CD14-positive monocyte (primary cell): ENCODE measurements around the gene LRP1B. TPM values are rescaled to one million over a fixed set of nuclear protein-coding genes. Genes with fewer than 3 reads are reported as not detected.

Source experiments
- DNase-seq, 3 donors: peaks; one replicate each; pipeline ENCODE4 v3.0.0-alpha.2; 2011 to 2022
- H2AFZ ChIP-seq: 2 replicates; pipeline ENCODE4 v1.6.0; 2012; ENCODE audit warnings: mild to moderate bottlenecking, low read depth, low read length, inconsistent platforms; ENCODE audit not compliant: insufficient read depth, poor library complexity, severe bottlenecking
- H3K27ac ChIP-seq, 2 donors: 1 replicate in 1 of 2; 2 replicates in 1 of 2; pipeline ENCODE4 v1.5.1; 2012 to 2013; ENCODE audit warnings: low read length in 2 of 2, control low read depth in 1 of 2, inconsistent platforms in 1 of 2, low read depth in 1 of 2, mild to moderate bottlenecking in 1 of 2
- H3K27me3 ChIP-seq, 2 donors: one replicate each; pipeline versions ENCODE4 v1.6.0 to v1.6.1; 2011 to 2013; ENCODE audit warnings: low read length in 2 of 2; ENCODE audit not compliant: control insufficient read depth in 2 of 2, insufficient read depth in 2 of 2
- H3K36me3 ChIP-seq, 2 donors: replicated peaks in 1 of 2; 1 replicate in 1 of 2; 2 replicates in 1 of 2; pipeline versions ENCODE4 v1.5.1 to v1.6.1; 2012 to 2013; ENCODE audit warnings: low read length in 2 of 2, control low read depth in 1 of 2, inconsistent platforms in 1 of 2, mild to moderate bottlenecking in 1 of 2; ENCODE audit not compliant: insufficient read depth in 2 of 2, control insufficient read depth in 1 of 2
- H3K4me1 ChIP-seq, 2 donors: 1 replicate in 1 of 2; 2 replicates in 1 of 2; pipeline versions ENCODE4 v1.5.1 to v1.6.1; 2012 to 2013; ENCODE audit warnings: low read length in 2 of 2, control low read depth in 1 of 2, inconsistent platforms in 1 of 2, mild to moderate bottlenecking in 1 of 2, moderate library complexity in 1 of 2; ENCODE audit not compliant: insufficient read depth in 2 of 2, control insufficient read depth in 1 of 2
- H3K4me2 ChIP-seq: replicated peaks from 2 replicates; pipeline ENCODE3; 2012; ENCODE audit warnings: low read length, moderate library complexity, mild to moderate bottlenecking; ENCODE audit not compliant: poor library complexity, severe bottlenecking; ENCODE audit errors: extremely low read depth
- H3K4me3 ChIP-seq, 3 experiments: fragments of 200-600 bp in 1 of 3; sonication (generic) in 1 of 3; replicated peaks in 1 of 3; 1 replicate in 2 of 3; 2 replicates in 1 of 3; pipeline ENCODE4 v1.5.1; 2011 to 2013; ENCODE audit warnings: low read length in 3 of 3, mild to moderate bottlenecking in 3 of 3, control low read depth in 2 of 3, low read depth in 2 of 3, inconsistent platforms in 1 of 3, moderate library complexity in 1 of 3
- H3K79me2 ChIP-seq: 2 replicates; pipeline ENCODE4 v1.6.0; 2012; ENCODE audit warnings: mild to moderate bottlenecking, control low read depth, inconsistent platforms, low read length, moderate library complexity; ENCODE audit not compliant: insufficient read depth
- H3K9ac ChIP-seq: 2 replicates; pipeline ENCODE4 v1.6.0; 2017; ENCODE audit warnings: low read length, mild to moderate bottlenecking; ENCODE audit not compliant: insufficient read depth, poor library complexity, severe bottlenecking
- H3K9me3 ChIP-seq, 2 donors: replicated peaks in 1 of 2; 1 replicate in 1 of 2; 2 replicates in 1 of 2; pipeline versions ENCODE4 v1.5.1 to v1.6.1; 2012 to 2013; ENCODE audit warnings: low read length in 2 of 2, control low read depth in 1 of 2; ENCODE audit not compliant: control insufficient read depth in 1 of 2, insufficient read depth in 1 of 2
- H4K20me1 ChIP-seq: 2 replicates; pipeline ENCODE4 v1.6.0; 2012; ENCODE audit warnings: mild to moderate bottlenecking, low read length, control low read depth, moderate library complexity; ENCODE audit not compliant: insufficient read depth
- H3K27ac Mint-ChIP-seq, 7 donors: one replicate each; pipeline ENCODE4 v1.8.0; 2020; ENCODE audit warnings: mild to moderate bottlenecking in 7 of 7, mixed read lengths in 7 of 7, moderate library complexity in 6 of 7, inconsistent platforms in 2 of 7
- H3K27me3 Mint-ChIP-seq, 3 donors: one replicate each; pipeline ENCODE4 v1.8.0; 2021 to 2022; ENCODE audit warnings: low read depth in 3 of 3, mild to moderate bottlenecking in 3 of 3, mixed read lengths in 3 of 3, moderate library complexity in 3 of 3, inconsistent platforms in 1 of 3
- H3K36me3 Mint-ChIP-seq, 2 donors: one replicate each; pipeline ENCODE4 v1.8.0; 2020; ENCODE audit warnings: mixed read lengths in 2 of 2, inconsistent platforms in 1 of 2, mild to moderate bottlenecking in 1 of 2
- H3K4me1 Mint-ChIP-seq: one replicate; pipeline ENCODE4 v1.8.0; 2020; ENCODE audit warnings: mild to moderate bottlenecking, mixed read lengths
- H3K4me3 Mint-ChIP-seq, 2 donors: one replicate each; pipeline ENCODE4 v1.8.0; 2020; ENCODE audit warnings: mild to moderate bottlenecking in 2 of 2, mixed read lengths in 2 of 2, moderate library complexity in 1 of 2
- H3K9me3 Mint-ChIP-seq, 7 donors: one replicate each; pipeline ENCODE4 v1.8.0; 2020 to 2022; ENCODE audit warnings: mixed read lengths in 7 of 7, mild to moderate bottlenecking in 6 of 7, moderate library complexity in 6 of 7, inconsistent platforms in 2 of 7
- WGBS: methylation state at CpG from one replicate; pipeline ENCODE4 v1.1.5; 2013; ENCODE audit warnings: missing lambda C conversion rate; ENCODE audit not compliant: insufficient coverage; 5-methylcytosine and 5-hydroxymethylcytosine counted together
- intact Hi-C, 2 donors: fragments of 100-400 bp; cut with micrococcal nuclease; formaldehyde crosslinking; loops; one replicate each; pipeline versions ENCODE4 v1.15.0 to v1.15.1; 2023
- polyA plus RNA-seq, 3 donors: library from polyadenylated mRNA; depleted of rRNA in 1 of 3; unstranded in 2 of 3; stranded (reverse) in 1 of 3; fragments of 300-500 nt in 2 of 3; fragments of >200 nt in 1 of 3; fragmentation: Illumina TruSeq in 2 of 3; gene quantifications; 1 replicate in 2 of 3; 2 replicates in 1 of 3; pipeline ENCODE4 v1.2.3, GENCODE V29; 2012 to 2021
- TF ChIP-seq, protein P1 (sequence below): fragments of 200-600 bp; IDR thresholded peaks from one replicate; pipeline ENCODE4 v1.8.0; 2022; ENCODE audit warnings: antibody characterized with exemption, mild to moderate bottlenecking

LRP1B gene
- polyA plus RNA-seq, 3 donors = not detected

- Histone ChIP-seq H3K27ac (no peak overlapping the region), H3K36me3 (no peaks in the 10 kb centered on the region), H3K79me2 (no peaks in the 10 kb centered on the region), H3K4me2 (no peak overlapping the region), H4K20me1 (no peaks in the 10 kb centered on the region), H3K9ac (no peak overlapping the region), H3K27me3 (no peaks in the 10 kb centered on the region), H3K4me3 (no peak overlapping the region), H3K9me3 (peaks cover 0 to 6% of the 10 kb centered on the region in 2 donors), H3K4me1 (no peaks in the 10 kb centered on the region), H2AFZ (no peak overlapping the region)
- Mint-ChIP-seq H3K4me1 (no peaks in the 10 kb centered on the region), H3K27ac (no peak overlapping the region), H3K9me3 (peaks cover 0 to 10% (median 5%) of the 10 kb centered on the region in 7 donors), H3K27me3 (no peaks in the 10 kb centered on the region), H3K4me3 (no peak overlapping the region), H3K36me3 (no peaks in the 10 kb centered on the region)
- no peak for DNase-seq
- intact Hi-C loops = no loop called here
- TF ChIP-seq, protein P1, sequence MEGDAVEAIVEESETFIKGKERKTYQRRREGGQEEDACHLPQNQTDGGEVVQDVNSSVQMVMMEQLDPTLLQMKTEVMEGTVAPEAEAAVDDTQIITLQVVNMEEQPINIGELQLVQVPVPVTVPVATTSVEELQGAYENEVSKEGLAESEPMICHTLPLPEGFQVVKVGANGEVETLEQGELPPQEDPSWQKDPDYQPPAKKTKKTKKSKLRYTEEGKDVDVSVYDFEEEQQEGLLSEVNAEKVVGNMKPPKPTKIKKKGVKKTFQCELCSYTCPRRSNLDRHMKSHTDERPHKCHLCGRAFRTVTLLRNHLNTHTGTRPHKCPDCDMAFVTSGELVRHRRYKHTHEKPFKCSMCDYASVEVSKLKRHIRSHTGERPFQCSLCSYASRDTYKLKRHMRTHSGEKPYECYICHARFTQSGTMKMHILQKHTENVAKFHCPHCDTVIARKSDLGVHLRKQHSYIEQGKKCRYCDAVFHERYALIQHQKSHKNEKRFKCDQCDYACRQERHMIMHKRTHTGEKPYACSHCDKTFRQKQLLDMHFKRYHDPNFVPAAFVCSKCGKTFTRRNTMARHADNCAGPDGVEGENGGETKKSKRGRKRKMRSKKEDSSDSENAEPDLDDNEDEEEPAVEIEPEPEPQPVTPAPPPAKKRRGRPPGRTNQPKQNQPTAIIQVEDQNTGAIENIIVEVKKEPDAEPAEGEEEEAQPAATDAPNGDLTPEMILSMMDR = no peak
- 40% methylated on average over 1 of the region's 3 CpGs for WGBS
Observed at GRCh38 chr2:141639809-141640208, 491.0 kb downstream of the LRP1B start.

DNA sequence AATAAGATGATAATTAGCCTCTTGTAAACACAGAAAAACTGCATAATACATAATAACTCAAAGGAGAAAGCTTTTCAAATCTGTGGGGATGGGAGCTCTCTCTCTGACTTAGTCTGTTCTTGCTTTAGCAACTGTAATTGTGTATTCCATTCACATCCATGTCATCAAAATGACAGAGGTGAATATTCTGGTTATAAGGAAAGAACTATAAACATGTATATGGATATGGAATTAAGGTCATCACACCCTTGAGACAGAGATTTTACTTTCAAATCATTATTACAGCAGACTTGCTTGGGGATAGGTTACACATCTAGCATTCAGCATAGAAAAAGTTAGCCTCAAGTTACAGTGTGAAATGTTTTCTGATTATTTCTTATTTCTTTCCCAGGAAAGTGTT is 497.7 kb downstream of the LRP1B start:
- Histone ChIP-seq H4K20me1 (no peaks in the 10 kb centered on the region), H3K79me2 (no peaks in the 10 kb centered on the region)
- no peak for DNase-seq

More for the DNA sequence above, 497.7 kb downstream of the LRP1B start:
- H3K36me3 ChIP-seq = no peaks in the 10 kb centered on the region
- H3K27ac ChIP-seq = no peak overlapping the region
- Mint-ChIP-seq H3K4me1 (no peaks in the 10 kb centered on the region), H3K9me3 (peaks cover 0 to 5% (median 0%) of the 10 kb centered on the region in 7 donors), H3K27me3 (no peaks in the 10 kb centered on the region), H3K27ac (no peak overlapping the region), H3K4me3 (no peak overlapping the region), H3K36me3 (no peaks in the 10 kb centered on the region)
- intact Hi-C loops = no loop called here
- no peaks in the 10 kb centered on the region for H3K27me3 ChIP-seq
- peaks cover 0 to 2% of the 10 kb centered on the region in 2 donors for H3K9me3 ChIP-seq
- H3K4me2 ChIP-seq = no peak overlapping the region
- TF ChIP-seq, protein P1 = no peak
- no peaks in the 10 kb centered on the region for H3K4me1 ChIP-seq
- H3K9ac ChIP-seq = no peak overlapping the region
- H2AFZ ChIP-seq = no peak overlapping the region
- no peak overlapping the region for H3K4me3 ChIP-seq
